ENCODE measurements around the gene PRELP.

PRELP gene

DNA sequence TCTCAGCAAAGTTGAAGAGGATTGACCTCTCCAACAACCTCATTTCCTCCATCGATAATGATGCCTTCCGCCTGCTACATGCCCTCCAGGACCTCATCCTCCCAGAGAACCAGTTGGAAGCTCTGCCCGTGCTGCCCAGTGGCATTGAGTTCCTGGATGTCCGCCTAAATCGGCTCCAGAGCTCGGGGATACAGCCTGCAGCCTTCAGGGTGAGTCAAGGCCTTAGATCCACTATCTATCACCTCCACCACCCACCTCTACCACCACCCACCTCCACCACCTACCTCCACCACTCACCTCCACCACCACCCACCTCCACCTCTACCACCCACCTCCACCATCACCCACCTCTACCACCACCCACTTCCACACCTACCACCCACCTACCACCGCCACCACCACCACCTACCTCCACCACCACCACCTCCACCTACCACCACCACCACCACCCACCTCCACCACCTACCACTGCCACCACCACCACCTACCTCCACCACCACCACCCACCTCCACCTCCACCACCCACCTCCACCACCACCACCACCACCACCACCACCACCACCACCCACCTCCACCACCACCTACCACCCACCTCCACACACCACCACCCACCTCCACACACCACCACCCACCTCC is 24.2 kb downstream of the PRELP start:
- Histone ChIP-seq H3K9ac (ENCODE audit: low read length) (no peak overlapping the region), H3K4me1 (ENCODE audit: low read length) (no peaks in the 10 kb centered on the region), H2AFZ (ENCODE audit: low read length) (no peak overlapping the region), H3K9me3 (replicated peaks; ENCODE audit: insufficient read depth, low read length) (no peaks in the 10 kb centered on the region), H3K9me2 (replicated peaks; ENCODE audit: insufficient read depth, low read length) (no peaks in the 10 kb centered on the region), H3K4me3 (ENCODE audit: low read length) (no peak overlapping the region), H3F3A (ENCODE audit: insufficient read depth, low read length) (no peaks in the 10 kb centered on the region), H3K27ac (ENCODE audit: low read length) (no peak overlapping the region), H3K79me2 (ENCODE audit: low read length) (no peaks in the 10 kb centered on the region), H3K27me3 (replicated peaks; ENCODE audit: insufficient read depth, low read length) (no peaks in the 10 kb centered on the region), H3K36me3 (replicated peaks; ENCODE audit: insufficient read depth, low read length) (no peaks in the 10 kb centered on the region), H4K20me1 (ENCODE audit: insufficient read depth, low read length) (no peaks in the 10 kb centered on the region), H3K4me2 (ENCODE audit: low read depth, low read length) (no peak overlapping the region)
- no peak for DNase-seq
- TF ChIP-seq, protein P1, sequence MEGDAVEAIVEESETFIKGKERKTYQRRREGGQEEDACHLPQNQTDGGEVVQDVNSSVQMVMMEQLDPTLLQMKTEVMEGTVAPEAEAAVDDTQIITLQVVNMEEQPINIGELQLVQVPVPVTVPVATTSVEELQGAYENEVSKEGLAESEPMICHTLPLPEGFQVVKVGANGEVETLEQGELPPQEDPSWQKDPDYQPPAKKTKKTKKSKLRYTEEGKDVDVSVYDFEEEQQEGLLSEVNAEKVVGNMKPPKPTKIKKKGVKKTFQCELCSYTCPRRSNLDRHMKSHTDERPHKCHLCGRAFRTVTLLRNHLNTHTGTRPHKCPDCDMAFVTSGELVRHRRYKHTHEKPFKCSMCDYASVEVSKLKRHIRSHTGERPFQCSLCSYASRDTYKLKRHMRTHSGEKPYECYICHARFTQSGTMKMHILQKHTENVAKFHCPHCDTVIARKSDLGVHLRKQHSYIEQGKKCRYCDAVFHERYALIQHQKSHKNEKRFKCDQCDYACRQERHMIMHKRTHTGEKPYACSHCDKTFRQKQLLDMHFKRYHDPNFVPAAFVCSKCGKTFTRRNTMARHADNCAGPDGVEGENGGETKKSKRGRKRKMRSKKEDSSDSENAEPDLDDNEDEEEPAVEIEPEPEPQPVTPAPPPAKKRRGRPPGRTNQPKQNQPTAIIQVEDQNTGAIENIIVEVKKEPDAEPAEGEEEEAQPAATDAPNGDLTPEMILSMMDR (IDR thresholded peaks at IDR 0.05; ENCODE audit: low read length) = no peak
- TF ChIP-seq EZH2phosphoT487 (IDR thresholded peaks at IDR 0.05; ENCODE audit: low read length) (no peak), EZH2 (optimal IDR thresholded peaks at IDR 0.05; ENCODE audit: low read depth, low read length) (no peak)

DNA sequence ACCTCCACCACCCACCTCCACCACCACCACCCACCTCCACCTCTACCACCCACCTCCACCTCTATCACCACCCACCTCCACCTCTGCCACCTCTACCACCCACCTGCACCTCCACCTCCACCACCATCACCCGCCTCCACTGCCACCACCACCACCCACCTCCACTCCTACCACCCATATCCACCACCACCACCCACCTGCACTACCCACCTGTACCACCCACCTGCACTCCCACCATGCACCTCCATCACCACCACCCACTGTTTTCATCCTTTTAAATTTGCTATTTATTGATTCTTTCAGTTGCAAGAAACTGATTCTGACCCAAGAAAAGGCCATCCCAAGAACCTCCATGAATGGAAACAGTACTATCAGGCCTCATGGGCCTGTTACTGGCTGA is 24.7 kb downstream of the PRELP start:
- Histone ChIP-seq H3F3A (ENCODE audit: insufficient read depth, low read length) (no peaks in the 10 kb centered on the region), H4K20me1 (ENCODE audit: insufficient read depth, low read length) (no peaks in the 10 kb centered on the region), H3K79me2 (ENCODE audit: low read length) (no peaks in the 10 kb centered on the region), H3K36me3 (replicated peaks; ENCODE audit: insufficient read depth, low read length) (no peaks in the 10 kb centered on the region), H3K4me1 (ENCODE audit: low read length) (no peaks in the 10 kb centered on the region), H3K9ac (ENCODE audit: low read length) (no peak overlapping the region), H2AFZ (ENCODE audit: low read length) (no peak overlapping the region), H3K9me2 (replicated peaks; ENCODE audit: insufficient read depth, low read length) (no peaks in the 10 kb centered on the region), H3K4me3 (ENCODE audit: low read length) (no peak overlapping the region), H3K4me2 (ENCODE audit: low read depth, low read length) (no peak overlapping the region), H3K27me3 (replicated peaks; ENCODE audit: insufficient read depth, low read length) (no peaks in the 10 kb centered on the region), H3K9me3 (replicated peaks; ENCODE audit: insufficient read depth, low read length) (no peaks in the 10 kb centered on the region), H3K27ac (ENCODE audit: low read length) (no peak overlapping the region)
- TF ChIP-seq EZH2phosphoT487 (IDR thresholded peaks at IDR 0.05; ENCODE audit: low read length) (no peak), EZH2 (optimal IDR thresholded peaks at IDR 0.05; ENCODE audit: low read depth, low read length) (no peak)
- TF ChIP-seq, protein P1 (IDR thresholded peaks at IDR 0.05; ENCODE audit: low read length) = no peak
- DNase-seq = no peak

DNA sequence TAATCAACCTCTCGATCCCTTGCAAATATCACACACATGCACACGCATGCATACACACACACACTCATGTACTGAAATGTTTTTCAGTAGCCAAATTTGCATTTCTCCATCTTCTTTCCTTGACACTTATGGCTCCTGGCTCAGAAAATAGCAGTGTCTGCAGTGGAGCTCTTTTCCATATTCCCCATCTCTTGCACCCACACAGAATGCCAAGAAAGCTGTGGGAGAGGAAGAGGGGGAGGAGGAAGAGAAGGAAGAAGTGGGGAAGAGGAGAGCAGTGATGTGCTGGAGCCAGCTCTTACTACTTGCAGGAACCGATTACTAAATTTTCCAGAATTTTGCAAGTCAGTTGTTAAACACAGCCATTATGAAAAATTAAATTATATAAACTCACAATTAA is 28.2 kb downstream of the PRELP start:
- Histone ChIP-seq H3K4me2 (ENCODE audit: low read depth, low read length) (no peak overlapping the region), H3K36me3 (replicated peaks; ENCODE audit: insufficient read depth, low read length) (no peaks in the 10 kb centered on the region), H2AFZ (ENCODE audit: low read length) (no peak overlapping the region), H3K27me3 (replicated peaks; ENCODE audit: insufficient read depth, low read length) (no peaks in the 10 kb centered on the region), H3K9me3 (replicated peaks; ENCODE audit: insufficient read depth, low read length) (no peaks in the 10 kb centered on the region), H3K79me2 (ENCODE audit: low read length) (no peaks in the 10 kb centered on the region), H4K20me1 (ENCODE audit: insufficient read depth, low read length) (no peaks in the 10 kb centered on the region), H3K4me1 (ENCODE audit: low read length) (no peaks in the 10 kb centered on the region), H3K27ac (ENCODE audit: low read length) (no peak overlapping the region), H3F3A (ENCODE audit: insufficient read depth, low read length) (no peaks in the 10 kb centered on the region), H3K9me2 (replicated peaks; ENCODE audit: insufficient read depth, low read length) (no peaks in the 10 kb centered on the region), H3K4me3 (ENCODE audit: low read length) (no peak overlapping the region), H3K9ac (ENCODE audit: low read length) (no peak overlapping the region)
- no peak for DNase-seq
- TF ChIP-seq EZH2phosphoT487 (IDR thresholded peaks at IDR 0.05; ENCODE audit: low read length) (no peak), EZH2 (optimal IDR thresholded peaks at IDR 0.05; ENCODE audit: low read depth, low read length) (no peak)
- TF ChIP-seq, protein P1 (IDR thresholded peaks at IDR 0.05; ENCODE audit: low read length) = no peak
